Fibroblast of lung (primary cell): Measurements from ENCODE around the gene YJEFN3.

Source experiments
- EZH2 ChIP-seq: IDR thresholded peaks from 2 replicates; pipeline ENCODE4 v1.5.1; 2012; ENCODE audit warnings: low read length, control low read depth, mild to moderate bottlenecking; ENCODE audit errors: missing control alignments
- TF ChIP-seq, protein P1 (sequence below), 2 donors: IDR thresholded peaks in 1 of 2; conservative IDR thresholded peaks in 1 of 2; 1 replicate in 1 of 2; 2 replicates in 1 of 2; pipeline ENCODE4 v1.5.1; 2011 to 2012; ENCODE audit warnings: low read length in 2 of 2, control low read depth in 1 of 2, inconsistent platforms in 1 of 2, low read depth in 1 of 2, mild to moderate bottlenecking in 1 of 2

DNA sequence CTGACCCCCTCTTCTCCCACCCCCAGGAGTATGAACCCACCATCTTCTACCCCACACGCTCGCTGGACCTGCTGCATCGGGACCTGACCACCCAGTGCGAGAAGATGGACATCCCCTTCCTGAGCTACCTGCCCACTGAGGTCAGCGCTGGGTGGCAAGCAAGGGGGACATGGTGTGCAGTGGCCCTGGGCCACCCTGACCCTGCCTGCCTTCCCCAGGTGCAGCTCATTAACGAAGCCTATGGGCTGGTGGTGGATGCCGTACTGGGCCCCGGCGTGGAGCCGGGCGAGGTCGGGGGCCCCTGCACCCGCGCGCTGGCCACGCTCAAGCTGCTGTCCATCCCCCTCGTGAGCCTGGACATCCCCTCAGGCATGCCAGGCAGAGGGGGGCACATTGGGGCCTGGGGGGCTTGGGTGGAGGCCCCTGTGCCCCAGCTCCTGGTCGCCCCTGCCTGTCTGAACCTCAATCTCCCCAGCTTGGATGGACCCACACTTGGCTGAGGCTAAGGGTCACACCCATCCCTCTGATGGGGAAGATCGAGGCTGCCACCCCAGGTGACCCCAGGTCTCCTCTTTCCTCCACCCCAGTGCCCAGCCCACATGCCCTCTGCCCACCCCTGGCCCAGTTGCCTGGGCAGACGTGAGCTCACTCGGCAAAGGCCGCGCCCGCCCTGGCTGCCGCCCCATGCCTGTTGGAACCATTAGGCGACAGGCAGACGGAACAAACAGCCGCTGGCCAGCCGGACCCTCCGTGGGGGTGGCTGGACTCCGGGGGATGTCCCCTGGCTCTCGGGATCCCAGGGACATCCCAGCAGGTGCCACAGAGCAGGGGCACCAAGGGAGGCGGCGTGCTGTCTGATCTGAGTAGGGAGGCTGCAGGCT is 6.8 kb downstream of the YJEFN3 start:
- TF ChIP-seq, protein P1, sequence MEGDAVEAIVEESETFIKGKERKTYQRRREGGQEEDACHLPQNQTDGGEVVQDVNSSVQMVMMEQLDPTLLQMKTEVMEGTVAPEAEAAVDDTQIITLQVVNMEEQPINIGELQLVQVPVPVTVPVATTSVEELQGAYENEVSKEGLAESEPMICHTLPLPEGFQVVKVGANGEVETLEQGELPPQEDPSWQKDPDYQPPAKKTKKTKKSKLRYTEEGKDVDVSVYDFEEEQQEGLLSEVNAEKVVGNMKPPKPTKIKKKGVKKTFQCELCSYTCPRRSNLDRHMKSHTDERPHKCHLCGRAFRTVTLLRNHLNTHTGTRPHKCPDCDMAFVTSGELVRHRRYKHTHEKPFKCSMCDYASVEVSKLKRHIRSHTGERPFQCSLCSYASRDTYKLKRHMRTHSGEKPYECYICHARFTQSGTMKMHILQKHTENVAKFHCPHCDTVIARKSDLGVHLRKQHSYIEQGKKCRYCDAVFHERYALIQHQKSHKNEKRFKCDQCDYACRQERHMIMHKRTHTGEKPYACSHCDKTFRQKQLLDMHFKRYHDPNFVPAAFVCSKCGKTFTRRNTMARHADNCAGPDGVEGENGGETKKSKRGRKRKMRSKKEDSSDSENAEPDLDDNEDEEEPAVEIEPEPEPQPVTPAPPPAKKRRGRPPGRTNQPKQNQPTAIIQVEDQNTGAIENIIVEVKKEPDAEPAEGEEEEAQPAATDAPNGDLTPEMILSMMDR (conservative IDR thresholded peaks at IDR 0.05 in 1 of 2, IDR thresholded peaks at IDR 0.05 in 1 of 2; ENCODE audit: low read depth in 1 of 2, low read length in 2 of 2), result no peak
- TF ChIP-seq EZH2, result no peak
